ENCODE results near the gene BCL2L14. TPM values are rescaled to one million over a fixed set of nuclear protein-coding genes. Genes with fewer than 3 reads are reported as not detected.

BCL2L14 gene
- total RNA-seq, 4 donors from 2014 or later: not detected

DNA sequence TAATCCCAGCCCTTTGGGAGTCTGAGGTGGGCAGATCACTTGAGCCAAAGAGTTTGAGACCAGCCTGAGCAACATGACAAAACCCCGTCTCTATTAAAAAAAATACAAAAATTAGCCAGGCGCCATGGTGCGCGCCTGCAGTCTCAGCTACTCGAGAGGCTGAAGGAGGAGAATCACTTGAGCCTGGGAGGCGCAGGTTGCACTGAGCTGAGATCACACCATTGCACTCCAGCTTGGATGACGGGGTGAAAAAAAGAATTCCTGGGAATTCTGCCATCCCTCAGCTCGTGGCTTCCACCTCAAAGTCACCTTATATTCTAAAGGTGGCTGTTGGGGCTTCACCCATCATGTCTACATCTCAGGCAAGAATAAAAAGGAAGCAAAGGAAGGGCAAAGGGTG, 12.9 kb downstream of the BCL2L14 start:
- TF ChIP-seq, protein P1, sequence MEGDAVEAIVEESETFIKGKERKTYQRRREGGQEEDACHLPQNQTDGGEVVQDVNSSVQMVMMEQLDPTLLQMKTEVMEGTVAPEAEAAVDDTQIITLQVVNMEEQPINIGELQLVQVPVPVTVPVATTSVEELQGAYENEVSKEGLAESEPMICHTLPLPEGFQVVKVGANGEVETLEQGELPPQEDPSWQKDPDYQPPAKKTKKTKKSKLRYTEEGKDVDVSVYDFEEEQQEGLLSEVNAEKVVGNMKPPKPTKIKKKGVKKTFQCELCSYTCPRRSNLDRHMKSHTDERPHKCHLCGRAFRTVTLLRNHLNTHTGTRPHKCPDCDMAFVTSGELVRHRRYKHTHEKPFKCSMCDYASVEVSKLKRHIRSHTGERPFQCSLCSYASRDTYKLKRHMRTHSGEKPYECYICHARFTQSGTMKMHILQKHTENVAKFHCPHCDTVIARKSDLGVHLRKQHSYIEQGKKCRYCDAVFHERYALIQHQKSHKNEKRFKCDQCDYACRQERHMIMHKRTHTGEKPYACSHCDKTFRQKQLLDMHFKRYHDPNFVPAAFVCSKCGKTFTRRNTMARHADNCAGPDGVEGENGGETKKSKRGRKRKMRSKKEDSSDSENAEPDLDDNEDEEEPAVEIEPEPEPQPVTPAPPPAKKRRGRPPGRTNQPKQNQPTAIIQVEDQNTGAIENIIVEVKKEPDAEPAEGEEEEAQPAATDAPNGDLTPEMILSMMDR (IDR thresholded peaks at IDR 0.05; ENCODE audit: low read depth): no peak

DNA sequence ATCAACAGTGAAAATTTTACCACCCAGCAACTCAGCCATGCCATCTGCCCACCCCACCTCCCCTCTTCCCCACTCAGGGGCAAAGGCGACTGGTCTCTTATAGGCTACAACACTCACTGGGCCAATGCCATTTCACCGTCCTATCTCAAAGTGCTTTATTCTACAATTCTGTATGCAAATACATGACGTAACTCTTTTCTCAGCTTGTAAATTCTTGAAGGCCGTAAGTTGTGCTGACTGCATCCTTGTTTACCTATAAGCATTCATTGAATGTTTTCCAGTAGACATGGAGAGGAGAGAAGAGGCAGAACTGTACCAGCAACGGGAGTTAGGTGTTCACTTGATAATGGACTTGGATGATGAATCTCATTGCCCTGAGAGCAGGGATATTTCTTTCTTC, 15.6 kb downstream of the BCL2L14 start:
- TF ChIP-seq, protein P1 (IDR thresholded peaks at IDR 0.05; ENCODE audit: low read depth): no peak

DNA sequence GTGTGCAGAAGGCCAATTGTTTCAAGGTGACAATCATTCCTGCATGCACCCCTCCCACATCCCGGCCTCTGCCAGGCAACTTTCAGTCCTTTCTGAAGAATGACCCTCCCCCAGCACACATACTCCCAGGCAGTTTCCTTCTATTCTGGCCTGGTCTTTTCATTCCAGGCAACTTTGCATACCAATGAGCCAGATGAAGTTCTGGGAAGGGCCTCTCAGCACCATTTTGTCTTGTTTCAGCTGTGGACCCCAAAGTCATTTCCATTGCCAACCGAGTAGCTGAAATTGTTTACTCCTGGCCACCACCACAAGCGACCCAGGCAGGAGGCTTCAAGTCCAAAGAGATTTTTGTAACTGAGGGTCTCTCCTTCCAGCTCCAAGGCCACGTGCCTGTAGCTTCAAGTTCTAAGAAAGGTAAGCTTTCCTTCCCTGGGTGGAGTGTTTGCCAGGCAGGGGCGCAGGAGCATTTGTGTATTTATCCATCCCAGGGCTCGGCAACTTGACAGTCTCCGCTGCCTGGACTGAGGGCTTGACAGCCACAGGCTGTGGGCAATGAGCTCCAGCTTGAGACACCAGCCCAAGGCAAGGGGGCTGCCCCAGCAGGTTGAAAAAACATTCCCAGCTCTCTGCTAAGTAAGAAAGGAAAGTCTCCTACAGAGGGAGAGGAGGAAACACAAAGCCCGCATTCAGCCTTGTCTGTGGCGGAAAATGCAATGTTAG, 16.4 kb downstream of the BCL2L14 start:
- TF ChIP-seq, protein P1 (IDR thresholded peaks at IDR 0.05; ENCODE audit: low read depth): no peak

- TF ChIP-seq, protein P1 (IDR thresholded peaks at IDR 0.05; ENCODE audit: low read depth): no peak
Measured at GRCh38 chr12:12087693-12088034, 16.9 kb downstream of the BCL2L14 start.

GRCh38 chr12:12088147-12088546, 17.4 kb downstream of the BCL2L14 start:
- TF ChIP-seq, protein P1 (IDR thresholded peaks at IDR 0.05; ENCODE audit: low read depth): no peak

- TF ChIP-seq, protein P1 (IDR thresholded peaks at IDR 0.05; ENCODE audit: low read depth): no peak
Measured at GRCh38 chr12:12088761-12089160, 18.0 kb downstream of the BCL2L14 start.

DNA sequence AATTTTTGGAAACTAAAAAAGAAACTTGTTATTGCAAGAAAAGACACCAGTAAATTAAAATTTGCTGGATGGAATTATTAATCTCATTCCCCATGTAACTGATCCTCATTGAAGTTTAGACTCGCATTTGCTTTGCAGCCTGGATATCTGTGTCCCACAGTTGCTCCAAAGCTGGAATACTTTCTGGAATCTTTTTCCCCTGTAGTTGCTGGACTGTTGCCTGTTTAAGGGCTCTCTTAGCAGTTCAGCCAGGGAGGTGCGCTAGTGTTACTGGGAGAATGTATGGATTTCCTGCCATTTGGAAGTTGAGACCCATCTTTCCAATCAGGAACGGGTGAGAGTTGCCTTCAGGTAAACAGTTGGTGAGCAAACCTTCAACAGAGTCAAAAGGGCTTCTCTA, 20.3 kb downstream of the BCL2L14 start:
- TF ChIP-seq, protein P1 (IDR thresholded peaks at IDR 0.05; ENCODE audit: low read depth): no peak
